ENCODE measurements around the gene GNB1L. TPM values are rescaled to one million over a fixed set of nuclear protein-coding genes. Genes with fewer than 3 reads are reported as not detected.
A peak's percentile ranks its signal among the peaks of the same experiment; 100 is the strongest.

GNB1L gene
- total and polyA plus RNA-seq, 9 of the 15 experiments (the other 6 are each of a cell fraction or from before 2014, with no cell fraction given) = 0.56 to 50.5 (median 10.2) TPM

- intact Hi-C loops (cut with micrococcal nuclease) = no loop called here
- DNase-seq (ENCODE audit: extremely low read depth in 1 of 4, low spot score in 3 of 4) (no peak), ATAC-seq (no peak), FAIRE-seq (no peak)
- H3K9ac ChIP-seq (ENCODE audit: insufficient read depth in 1 of 2, low read depth in 2 of 2, low read length in 2 of 2) = peak overlapping the region in 1 of 2 experiments; percentile 66; a peak in 2 of 4 replicates
- H3K36me3 ChIP-seq (ENCODE audit: control insufficient read depth, insufficient read depth, low read length) = 0 out of 3 replicates have a peak, but pooled peaks cover 3% of the 10 kb centered on the region
- peaks cover 29% of the 10 kb centered on the region for H4K20me1 ChIP-seq (replicated peaks; ENCODE audit: control insufficient read depth, insufficient read depth, low read length)
- no peaks in the 10 kb centered on the region for H3K27me3 ChIP-seq (ENCODE audit: control insufficient read depth in 2 of 2, insufficient read depth in 2 of 2, low read length in 2 of 2)
- no TSS peak for BruUV-seq (replicated peaks)
- H3K79me2 ChIP-seq (ENCODE audit: control insufficient read depth, insufficient read depth, low read length) = no peaks in the 10 kb centered on the region
- no peak overlapping the region for H3K27ac ChIP-seq (ENCODE audit: extremely low read depth, low read depth, low read length)
- H3K4me1 ChIP-seq (replicated peaks in 1 of 2; ENCODE audit: control insufficient read depth in 2 of 2, insufficient read depth in 2 of 2, low read length in 2 of 2) = peaks cover 13 to 70% of the 10 kb centered on the region in 2 experiments
- no peak overlapping the region for H2AFZ ChIP-seq (ENCODE audit: low read depth, low read length)
- WGBS (ENCODE audit: insufficient coverage, low coverage, missing lambda C conversion rate) = 69% methylated on average over 15 of the region's 15 CpGs
- H3K9me3 ChIP-seq (replicated peaks; ENCODE audit: control insufficient read depth, insufficient read depth, low read depth, low read length) = no peaks in the 10 kb centered on the region
- H3K9me1 ChIP-seq (ENCODE audit: control insufficient read depth, insufficient read depth, low read length) = no peaks in the 10 kb centered on the region
- no peak overlapping the region for H3K4me2 ChIP-seq (ENCODE audit: insufficient read depth, low read length)
- in situ Hi-C loops (cut with MboI) = no loop called here
- no peak overlapping the region for H3K4me3 ChIP-seq
- CTCF ChIA-PET (ENCODE audit: low intra/inter-chr PET ratio) = interaction anchor here (0.6 kb wide), 1 partner anchor 572 kb away, joined by 3 read pairs; no protein-coding TSS in a partner anchor
- POLR2A ChIA-PET = interaction anchor here (0.6 to 5.7 kb wide), 21 partner anchors 8 to 632 kb away, joined by 3 to 43 read pairs (median 4); partner anchors contain the start of genes GNB1L and RTL10
- TF ChIP-seq MEF2D (tag; conservative IDR thresholded peaks at IDR 0.05; ENCODE audit: low read depth) (no peak), HBP1 (CRISPR knock-in tag; IDR thresholded peaks at IDR 0.05) (no peak), ZBTB40 (IDR thresholded peaks at IDR 0.05) (no peak), ZBTB40 (CRISPR knock-in tag; IDR thresholded peaks at IDR 0.05) (peak; percentile 10; the same call in 1 of the 2 replicates), HNRNPUL1 (IDR thresholded peaks at IDR 0.05; ENCODE audit: low read length) (no peak), TRIM28 (IDR thresholded peaks at IDR 0.05) (no peak), ZNF175 (CRISPR knock-in tag; IDR thresholded peaks at IDR 0.05; ENCODE audit: low read depth) (no peak), FOXJ3 (CRISPR knock-in tag; IDR thresholded peaks at IDR 0.05) (no peak), ZNF77 (CRISPR knock-in tag; IDR thresholded peaks at IDR 0.05) (no peak), SREBF2 (CRISPR knock-in tag; IDR thresholded peaks at IDR 0.05) (no peak), GATAD2B (IDR thresholded peaks at IDR 0.05; ENCODE audit: borderline replicate concordance) (no peak)
Observed at GRCh38 chr22:19807161-19807913, 47.3 kb downstream of the GNB1L start.
